Measurements from ENCODE around the gene CDAN1.
A peak's percentile ranks its signal among the peaks of the same experiment; 100 is the strongest.
"Not testable (repeated sequence)": the region's sequence is repeated elsewhere in the genome, so short reads cannot be mapped to it uniquely, and the experiment has no call there.

The CDAN1 gene

GRCh38 chr15:42736793-42737528 lies at the start of gene CDAN1:
TSS of gene CDAN1 (minus strand) at chr15:42737128. CDS start at chr15:42737102, 26 bp downstream.
- DNase-seq: peak; percentile 69 to 95 (median 90)
- intact Hi-C loops (cut with DNase I): loop anchor here (5.0 kb wide), 1 partner anchor 185 kb away; the partner anchor contains the start of gene TTBK2

- intact Hi-C loops (cut with DNase I): no loop called here
- DNase-seq: no peak
Observed at GRCh38 chr15:42785569-42785968, 48.6 kb upstream of the CDAN1 start.

GRCh38 chr15:42784705-42785104 lies 47.8 kb upstream of the CDAN1 start:
- no peak for DNase-seq
- intact Hi-C loops (cut with DNase I): no loop called here

- DNase-seq: no peak
- intact Hi-C loops (cut with DNase I): no loop called here
Observed at GRCh38 chr15:42782716-42783115, 45.8 kb upstream of the CDAN1 start.

GRCh38 chr15:42775416-42775815 lies 38.5 kb upstream of the CDAN1 start:
- no peak for DNase-seq

GRCh38 chr15:42772901-42773300 lies 36.0 kb upstream of the CDAN1 start:
- no peak for DNase-seq
- intact Hi-C loops (cut with DNase I): no loop called here

More at GRCh38 chr15:42775416-42775815, 38.5 kb upstream of the CDAN1 start:
- intact Hi-C loops (cut with DNase I): no loop called here

GRCh38 chr15:42772144-42772543 lies 35.2 kb upstream of the CDAN1 start:
- DNase-seq: peak in 5 of 42 donors; percentile 8 to 46 (median 20)
- intact Hi-C loops (cut with DNase I): no loop called here

- intact Hi-C loops (cut with DNase I): not testable (repeated sequence)
Observed at GRCh38 chr15:42766109-42766508, 29.2 kb upstream of the CDAN1 start.

GRCh38 chr15:42764154-42764731 lies 27.3 kb upstream of the CDAN1 start:
- intact Hi-C loops (cut with DNase I): not testable (repeated sequence)
- peak; percentile 23 to 80 (median 61) for DNase-seq

More at GRCh38 chr15:42766109-42766508, 29.2 kb upstream of the CDAN1 start:
- DNase-seq: not testable (repeated sequence)

- DNase-seq; intact Hi-C loops (cut with DNase I): not testable (repeated sequence)
Observed at GRCh38 chr15:42761813-42762212, 24.9 kb upstream of the CDAN1 start.

- DNase-seq: no peak
- intact Hi-C loops (cut with DNase I): no loop called here
Observed at GRCh38 chr15:42760759-42761158, 23.8 kb upstream of the CDAN1 start.

GRCh38 chr15:42759093-42759492 lies 22.2 kb upstream of the CDAN1 start:
- no peak for DNase-seq
- intact Hi-C loops (cut with DNase I): no loop called here

- DNase-seq: no peak
- intact Hi-C loops (cut with DNase I): no loop called here
Observed at GRCh38 chr15:42750306-42750705, 13.4 kb upstream of the CDAN1 start.

- peak in 2 of 42 donors; percentile 20 to 36 for DNase-seq
- intact Hi-C loops (cut with DNase I): no loop called here
Observed at GRCh38 chr15:42749266-42749665, 12.3 kb upstream of the CDAN1 start.

- no peak for DNase-seq
Observed at GRCh38 chr15:42744195-42744594, 7.3 kb upstream of the CDAN1 start.

GRCh38 chr15:42742149-42742548 lies 5.2 kb upstream of the CDAN1 start:
- intact Hi-C loops (cut with DNase I): no loop called here
- DNase-seq: no peak

More at GRCh38 chr15:42744195-42744594, 7.3 kb upstream of the CDAN1 start:
- intact Hi-C loops (cut with DNase I): no loop called here

GRCh38 chr15:42741710-42742109 lies 4.8 kb upstream of the CDAN1 start:
- intact Hi-C loops (cut with DNase I): no loop called here

GRCh38 chr15:42737529-42738328 lies 801 bp upstream of the CDAN1 start:
- intact Hi-C loops (cut with DNase I): loop anchor here (5.0 kb wide), 1 partner anchor 185 kb away; the partner anchor contains the start of gene TTBK2

More at GRCh38 chr15:42741710-42742109, 4.8 kb upstream of the CDAN1 start:
- no peak for DNase-seq

GRCh38 chr15:42736178-42736792 lies 643 bp downstream of the CDAN1 start:
- DNase-seq: peak in 3 of 42 donors; percentile 9 to 41 (median 24)
- intact Hi-C loops (cut with DNase I): loop anchor here (5.0 kb wide), 1 partner anchor 186 kb away; the partner anchor contains the start of gene TTBK2

More at GRCh38 chr15:42737529-42738328, 801 bp upstream of the CDAN1 start:
- no peak for DNase-seq

All from head of caudate nucleus (tissue), 42 donors.